OCI-LY7 (cell line): ENCODE results near the gene RAB3IP.

Experiments used
- CTCF ChIP-seq: fragments of 200-600 bp; sonication (generic); conservative IDR thresholded peaks from 2 replicates; pipeline ENCODE4 v1.5.1; 2014; ENCODE audit warnings: mild to moderate bottlenecking, antibody characterized with exemption, low read length, moderate library complexity, mixed read lengths
- EZH2phosphoT487 ChIP-seq: fragments of 200-600 bp; sonication (generic); IDR thresholded peaks from 2 replicates; pipeline ENCODE4 v1.6.1; 2018; ENCODE audit warnings: low read depth, borderline replicate concordance, mild to moderate bottlenecking, mixed run types, antibody characterized with exemption, low read length, moderate library complexity, mixed read lengths

GRCh38 chr12:69783365-69783764 is 44.7 kb downstream of the RAB3IP start:
- TF ChIP-seq CTCF (no peak), EZH2phosphoT487 (no peak)
